HepG2 (cell line): ENCODE data around the gene DNAJB11. TPM values are rescaled to one million over a fixed set of nuclear protein-coding genes. Genes with fewer than 3 reads are reported as not detected.

Experiments used
- ARNT2 ChIP-seq: sonication (generic); formaldehyde crosslinking; IDR thresholded peaks from 2 replicates; pipeline ENCODE4 v1.8.0; 2022; ENCODE audit warnings: mild to moderate bottlenecking, low read depth, missing genetic modification reagents, moderate library complexity
- ATM ChIP-seq: fragments of 450-650 bp; IDR thresholded peaks from 2 replicates; pipeline ENCODE4 v1.7.1; 2017; ENCODE audit warnings: mild to moderate bottlenecking, borderline replicate concordance
- ELK4 ChIP-seq: sonication (generic); formaldehyde crosslinking; IDR thresholded peaks from 2 replicates; pipeline ENCODE4 v1.9.0; 2021; ENCODE audit warnings: missing genetic modification reagents, borderline replicate concordance
- KDM2A ChIP-seq: sonication (generic); formaldehyde crosslinking; IDR thresholded peaks from 2 replicates; pipeline ENCODE4 v1.4.0; 2020; ENCODE audit warnings: low read depth, missing genetic modification reagents, borderline replicate concordance
- KLF16 ChIP-seq, 2 experiments: sonication (generic) in 1 of 2; formaldehyde crosslinking in 1 of 2; IDR thresholded peaks; 2 replicates each; pipeline versions ENCODE4 v1.6.1 to v1.8.0; 2016 to 2023; ENCODE audit warnings: missing genetic modification reagents in 2 of 2, missing compliant biosample characterization in 1 of 2
- NFE2L1 ChIP-seq: sonication (generic); formaldehyde crosslinking; IDR thresholded peaks from 2 replicates; pipeline ENCODE4 v1.4.0; 2020; ENCODE audit warnings: missing genetic modification reagents, mild to moderate bottlenecking, borderline replicate concordance
- NONO ChIP-seq, 2 experiments: fragments of 450-650 bp in 1 of 2; sonication (generic) in 1 of 2; formaldehyde crosslinking in 1 of 2; IDR thresholded peaks in 1 of 2; conservative IDR thresholded peaks in 1 of 2; 2 replicates each; pipeline versions ENCODE4 v1.6.1 to v1.8.0; 2017 to 2022; ENCODE audit warnings: mild to moderate bottlenecking in 1 of 2, missing genetic modification reagents in 1 of 2, moderate library complexity in 1 of 2
- RBAK ChIP-seq: sonication (generic); formaldehyde crosslinking; IDR thresholded peaks from 2 replicates; pipeline ENCODE4 v1.5.1; 2020; ENCODE audit warnings: mild to moderate bottlenecking, missing genetic modification reagents
- TEF ChIP-seq: sonication (generic); formaldehyde crosslinking; IDR thresholded peaks from 2 replicates; pipeline ENCODE4 v1.5.0; 2020; ENCODE audit warnings: missing genetic modification reagents
- ZBTB3 ChIP-seq: sonication (generic); formaldehyde crosslinking; IDR thresholded peaks from 2 replicates; pipeline ENCODE4 v1.4.0; 2020; ENCODE audit warnings: low read depth, mild to moderate bottlenecking, moderate library complexity, missing genetic modification reagents, borderline replicate concordance
- ZBTB39 ChIP-seq: sonication (generic); formaldehyde crosslinking; IDR thresholded peaks from 2 replicates; pipeline ENCODE4 v1.5.0; 2020; ENCODE audit warnings: missing genetic modification reagents
- ZBTB46 ChIP-seq: sonication (generic); formaldehyde crosslinking; IDR thresholded peaks from 2 replicates; pipeline ENCODE4 v1.4.0; 2020; ENCODE audit warnings: mild to moderate bottlenecking, missing genetic modification reagents, borderline replicate concordance
- ZNF263 ChIP-seq: sonication (generic); formaldehyde crosslinking; IDR thresholded peaks from 2 replicates; pipeline ENCODE4 v1.4.0; 2020; ENCODE audit warnings: missing genetic modification reagents
- ZNF512B ChIP-seq: sonication (generic); formaldehyde crosslinking; IDR thresholded peaks from 2 replicates; pipeline ENCODE4 v1.5.1; 2020; ENCODE audit warnings: missing genetic modification reagents, mild to moderate bottlenecking, borderline replicate concordance
- ZNF616 ChIP-seq: sonication (generic); formaldehyde crosslinking; IDR thresholded peaks from 2 replicates; pipeline ENCODE4 v1.5.0; 2020; ENCODE audit warnings: low read depth, mild to moderate bottlenecking, missing genetic modification reagents
- ZSCAN30 ChIP-seq: sonication (generic); formaldehyde crosslinking; IDR thresholded peaks from 2 replicates; pipeline ENCODE4 v1.5.0; 2020; ENCODE audit warnings: mild to moderate bottlenecking, missing genetic modification reagents
- polyA plus RNA-seq, 8 experiments: library from polyadenylated mRNA; depleted of rRNA in 3 of 8; stranded (reverse) in 7 of 8; unstranded in 1 of 8; fragments of >200 nt; fragmentation: Illumina TruSeq in 4 of 8; extraction: Trizol in 4 of 8; gene quantifications; 2 replicates each; pipeline versions ENCODE4 v1.2.1 to v1.2.3, GENCODE V29; 2011 to 2016; ENCODE audit warnings: low read depth in 4 of 8, missing spikeins in 1 of 8, mixed read lengths in 1 of 8; ENCODE audit not compliant: insufficient read depth in 1 of 8
- total RNA-seq, 5 experiments: library from RNA; depleted of rRNA; stranded (reverse); fragments of >200 nt; fragmentation: Illumina TruSeq; extraction: Trizol; gene quantifications; 2 replicates each; pipeline ENCODE4 v1.2.3, GENCODE V29; 2016; ENCODE audit warnings: low read depth in 1 of 5
- TF ChIP-seq, protein P1 (sequence below): sonication (generic); formaldehyde crosslinking; IDR thresholded peaks from 2 replicates; pipeline ENCODE4 v1.5.0; 2020; ENCODE audit warnings: mild to moderate bottlenecking, low read depth, missing genetic modification reagents, borderline replicate concordance

DNAJB11 gene
- total and polyA plus RNA-seq, 2 of the 13 experiments (the other 11 are each of a cell fraction or from before 2014, with no cell fraction given), result 41.0 to 132 TPM

DNA sequence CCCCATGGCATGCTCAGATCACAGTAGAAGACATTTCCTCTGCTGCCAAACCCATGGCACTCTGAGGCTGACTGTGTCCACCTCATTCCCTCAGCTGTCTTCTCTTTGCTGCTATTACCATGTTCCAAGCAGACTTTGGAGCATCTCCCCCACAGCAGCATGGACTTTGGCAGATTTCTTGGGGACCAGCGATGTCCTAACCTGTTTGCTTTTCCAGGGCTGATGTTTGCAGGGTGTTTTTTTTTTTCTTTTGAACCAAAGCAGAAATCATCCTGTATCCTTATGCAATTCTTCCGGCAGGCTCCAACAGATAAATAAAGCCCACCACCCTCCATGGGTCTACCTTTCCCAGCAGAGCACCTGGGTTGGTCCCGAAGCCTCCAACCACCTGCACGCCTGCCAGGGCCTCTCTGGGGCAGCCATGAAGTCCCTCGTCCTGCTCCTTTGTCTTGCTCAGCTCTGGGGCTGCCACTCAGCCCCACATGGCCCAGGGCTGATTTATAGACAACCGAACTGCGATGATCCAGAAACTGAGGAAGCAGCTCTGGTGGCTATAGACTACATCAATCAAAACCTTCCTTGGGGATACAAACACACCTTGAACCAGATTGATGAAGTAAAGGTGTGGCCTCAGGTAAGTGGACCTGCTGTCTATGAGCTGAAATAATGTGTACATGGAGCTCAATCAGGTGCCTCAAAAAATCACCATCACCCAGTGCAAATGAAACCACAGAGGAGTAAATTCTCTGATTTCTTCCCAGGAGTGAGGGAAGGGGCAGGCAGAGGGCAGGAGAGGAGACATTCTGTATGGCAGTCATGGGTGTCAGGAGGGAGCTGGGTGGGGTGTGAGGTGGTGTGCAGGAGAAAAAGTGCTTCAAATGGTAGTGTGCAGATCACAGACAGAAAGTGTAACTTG is 42.5 kb downstream of the DNAJB11 start, which contains the start of gene AHSG (continued):
- TF ChIP-seq ZNF512B (no peak), ATM (peak; percentile 60; the same call in 1 of the 2 replicates), NFE2L1 (CRISPR knock-in tag) (no peak), TEF (CRISPR knock-in tag) (peak; percentile 89), KLF16 (CRISPR knock-in tag; IDR thresholded peaks at IDR 0.05) (peak in 1 of 2 experiments; percentile 78; a peak in 2 of 4 replicates), ZNF263 (CRISPR knock-in tag) (0 out of 2 replicates have a peak, but pooled peaks have one; percentile 18), ZSCAN30 (CRISPR knock-in tag) (no peak), NONO (IDR thresholded peaks at IDR 0.05) (no peak), NONO (CRISPR knock-in tag; conservative IDR thresholded peaks at IDR 0.05) (peak; percentile 87), ZBTB46 (peak; percentile 92), ELK4 (CRISPR knock-in tag) (no peak), ZBTB3 (peak; percentile 94; the same call in 1 of the 2 replicates), RBAK (CRISPR knock-in tag) (peak; percentile 63; the same call in 1 of the 2 replicates), ZBTB39 (CRISPR knock-in tag) (no peak), ARNT2 (peak; percentile 48), KDM2A (CRISPR knock-in tag) (no peak), ZNF616 (CRISPR knock-in tag) (no peak)
- TF ChIP-seq, protein P1, sequence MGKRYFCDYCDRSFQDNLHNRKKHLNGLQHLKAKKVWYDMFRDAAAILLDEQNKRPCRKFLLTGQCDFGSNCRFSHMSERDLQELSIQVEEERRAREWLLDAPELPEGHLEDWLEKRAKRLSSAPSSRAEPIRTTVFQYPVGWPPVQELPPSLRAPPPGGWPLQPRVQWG (CRISPR knock-in tag), result no peak
